ENCODE measurements around the gene DSCAML1.
"Not testable (repeated sequence)": the region's sequence is repeated elsewhere in the genome, so short reads cannot be mapped to it uniquely, and the experiment has no call there.

Gene DSCAML1

GRCh38 chr11:117794772-117795629, 2.0 kb downstream of the DSCAML1 start:
- no peak for DNase-seq (ENCODE audit: low read depth)

DNA sequence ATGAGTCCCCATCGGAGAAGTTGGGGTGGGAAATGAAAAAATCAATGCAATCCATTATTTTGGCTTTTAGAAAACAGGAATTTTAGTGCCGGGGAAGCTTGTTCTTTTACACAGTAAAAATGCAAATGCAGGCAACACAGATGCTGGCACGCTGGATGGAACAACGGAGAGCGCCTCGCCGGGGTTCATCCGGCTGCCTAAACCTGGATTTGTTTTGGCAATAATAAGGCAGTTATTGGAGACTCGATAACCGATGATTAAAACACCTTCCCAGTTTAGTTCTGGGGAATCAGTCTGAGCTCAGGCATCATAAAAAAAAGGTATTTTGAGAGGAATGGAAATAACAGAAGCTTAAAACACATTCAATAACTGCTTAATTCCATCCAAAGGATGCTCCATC, 2.9 kb downstream of the DSCAML1 start:
- no peak for DNase-seq (ENCODE audit: low read depth)

DNA sequence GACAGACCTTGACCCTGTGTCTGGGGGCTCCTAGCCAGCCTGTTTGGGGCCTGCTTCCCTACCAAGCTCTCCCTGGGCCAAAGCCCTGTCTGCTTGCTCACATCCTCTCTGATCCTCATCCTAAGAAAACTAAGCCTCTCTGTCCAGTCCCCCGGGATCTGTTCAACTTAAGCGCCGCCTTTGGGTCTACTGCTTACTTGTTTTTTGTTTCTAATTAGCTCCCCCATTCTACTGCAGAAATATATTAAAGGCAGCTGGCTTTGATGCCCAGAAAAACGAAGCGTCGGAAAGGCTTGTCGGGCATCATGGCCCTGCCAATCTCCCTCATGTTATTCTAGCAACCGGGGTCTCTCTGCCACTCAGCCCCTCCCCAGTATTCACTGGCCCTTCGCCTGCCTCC, 3.4 kb downstream of the DSCAML1 start:
- DNase-seq (ENCODE audit: low read depth) = no peak

DNA sequence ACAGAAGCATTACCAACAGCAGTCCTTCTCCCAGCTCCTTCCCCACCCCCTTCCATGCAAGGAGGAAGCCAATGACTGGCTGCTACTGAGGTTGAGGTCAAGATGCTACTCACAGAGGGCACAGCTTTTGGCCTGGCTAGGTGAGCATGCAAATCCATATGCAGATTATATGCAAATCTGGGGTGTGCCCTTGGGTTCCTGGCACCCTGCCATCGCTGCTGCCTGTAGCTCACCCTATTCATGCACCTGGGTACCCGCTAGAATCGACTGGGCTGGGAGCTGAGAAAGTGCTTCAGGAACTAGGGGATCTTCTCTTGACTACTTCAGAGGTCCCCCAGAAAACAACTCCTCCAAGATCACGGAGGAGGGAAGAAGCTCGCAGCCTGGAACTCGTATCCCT, 4.0 kb downstream of the DSCAML1 start:
- no peak for DNase-seq (ENCODE audit: low read depth)

DNA sequence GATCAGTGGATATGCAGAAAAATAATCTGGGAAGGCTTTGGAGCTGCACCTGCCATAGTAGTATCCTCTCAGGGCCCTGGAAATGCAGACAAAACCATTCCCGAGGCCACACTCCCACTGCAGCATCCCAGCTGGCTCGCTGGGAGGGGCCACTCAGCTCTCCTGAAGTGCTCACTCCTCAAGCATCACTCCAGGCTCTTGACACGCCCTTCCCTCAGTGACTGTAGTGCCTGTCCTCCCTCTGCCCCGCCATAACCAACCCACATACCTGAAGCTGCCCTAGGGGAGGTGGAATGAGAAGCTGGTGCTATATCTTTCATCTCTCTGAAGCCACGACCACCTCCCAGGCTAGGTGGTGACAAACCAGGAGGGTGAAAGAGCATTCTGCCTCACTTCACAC, 4.8 kb downstream of the DSCAML1 start:
- DNase-seq (ENCODE audit: low read depth) = no peak

GRCh38 chr11:117790279-117790678, 6.7 kb downstream of the DSCAML1 start:
- no peak for DNase-seq (ENCODE audit: low read depth)

GRCh38 chr11:117789241-117789640, 7.8 kb downstream of the DSCAML1 start:
- no peak for DNase-seq (ENCODE audit: low read depth)

DNA sequence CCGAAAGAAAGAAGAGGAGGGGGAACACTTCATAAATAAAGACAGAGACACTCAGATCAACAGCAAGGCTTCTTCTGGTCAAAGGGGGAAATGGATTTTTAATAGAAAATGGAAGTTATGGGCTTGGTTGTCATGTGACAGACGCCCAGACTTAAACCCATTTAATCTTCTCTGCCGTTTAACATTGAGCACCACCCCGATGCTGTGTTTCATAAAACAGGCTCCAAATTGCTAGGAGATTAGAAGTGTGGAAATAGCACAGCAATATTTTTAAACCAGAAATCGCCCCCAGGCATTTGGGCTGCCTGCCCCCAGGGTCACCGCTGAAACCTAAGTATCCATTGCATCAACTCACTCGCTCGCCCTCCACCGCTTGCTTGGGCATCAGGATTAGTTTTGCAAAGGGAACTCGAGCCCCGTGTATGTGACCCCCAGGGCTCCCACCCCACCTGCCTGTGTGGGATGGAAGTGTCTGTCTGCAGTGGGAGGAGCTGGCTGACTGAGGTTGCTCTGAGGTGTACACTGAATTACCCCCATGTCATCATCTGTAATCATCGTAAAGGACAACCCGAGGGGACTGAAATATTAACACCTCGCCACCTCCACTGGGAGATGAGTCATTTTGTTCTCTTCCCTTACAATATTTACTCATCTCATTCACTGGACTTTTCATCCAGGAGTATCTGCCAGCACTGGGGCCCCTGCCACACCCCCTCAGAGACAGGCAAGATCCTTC, 10.7 kb downstream of the DSCAML1 start:
- no peak for DNase-seq (ENCODE audit: low read depth)

GRCh38 chr11:117782101-117782500, 14.9 kb downstream of the DSCAML1 start:
- no peak for DNase-seq (ENCODE audit: low read depth)

GRCh38 chr11:117781627-117782026, 15.4 kb downstream of the DSCAML1 start:
- DNase-seq (ENCODE audit: low read depth) = no peak

DNA sequence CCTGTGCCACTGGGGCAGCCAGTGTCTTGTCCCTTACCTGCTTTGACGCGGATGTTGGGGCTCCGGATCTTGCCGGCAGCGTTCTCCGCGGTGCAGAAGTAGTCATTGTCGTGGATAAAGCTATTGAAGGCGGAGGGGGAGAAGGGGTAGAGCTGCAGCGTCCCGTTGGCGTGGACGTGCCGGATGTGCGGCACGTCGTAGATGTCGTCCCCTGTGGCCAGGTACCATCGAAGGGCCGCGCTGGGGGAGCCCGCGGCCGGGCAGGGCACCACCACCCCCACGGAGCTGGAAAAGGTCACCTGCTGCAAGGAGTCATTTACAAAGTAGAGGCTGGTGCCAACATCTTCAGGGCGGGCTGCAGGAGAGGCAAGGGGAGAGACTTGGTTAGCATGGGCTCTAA, 16.6 kb downstream of the DSCAML1 start:
- DNase-seq (ENCODE audit: low read depth) = no peak

GRCh38 chr11:117774553-117774952, 22.5 kb downstream of the DSCAML1 start:
- no peak for DNase-seq (ENCODE audit: low read depth)

- DNase-seq (ENCODE audit: low read depth) = no peak
These were observed 24.7 kb downstream of the DSCAML1 start for GRCh38 chr11:117772360-117772759.

DNA sequence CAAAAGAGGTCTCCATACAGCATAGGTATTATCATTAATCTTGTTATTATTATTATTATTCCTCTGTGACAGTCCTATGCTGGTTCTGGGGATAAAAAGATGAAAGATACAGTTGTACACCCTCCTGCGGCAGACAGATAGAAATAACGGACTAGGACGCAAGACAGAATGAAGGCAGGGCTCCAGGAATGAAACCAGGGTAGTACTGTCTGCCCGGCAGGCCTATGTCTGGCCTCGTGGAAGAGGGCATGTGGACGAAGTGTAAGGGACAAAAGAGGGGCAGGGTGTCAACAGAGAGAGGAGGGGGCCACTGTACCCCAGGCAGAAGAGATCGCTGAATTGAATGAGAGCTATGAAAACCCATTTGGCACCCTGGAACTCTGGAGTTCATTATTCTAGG, 25.2 kb downstream of the DSCAML1 start:
- DNase-seq (ENCODE audit: low read depth) = no peak

DNA sequence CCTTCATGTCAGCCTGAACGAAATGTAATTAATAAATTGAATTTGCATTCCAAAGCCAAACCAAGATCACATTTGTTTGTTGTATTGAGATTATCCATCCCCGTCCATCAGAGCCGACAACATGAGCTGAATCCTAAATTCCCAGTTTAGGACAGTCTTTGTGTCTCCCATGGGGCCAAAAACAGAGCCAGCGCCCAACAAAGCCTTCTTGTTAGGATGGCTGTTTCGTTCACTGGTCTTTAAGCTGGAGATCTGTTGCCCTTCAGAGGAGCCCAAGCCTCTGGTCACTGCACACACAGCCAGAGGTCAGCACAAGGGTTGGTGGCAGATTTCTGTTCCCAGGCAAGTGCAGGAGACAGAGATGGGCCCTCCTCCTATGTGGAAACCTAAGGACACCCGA, 25.8 kb downstream of the DSCAML1 start:
- DNase-seq (ENCODE audit: low read depth) = no peak

DNA sequence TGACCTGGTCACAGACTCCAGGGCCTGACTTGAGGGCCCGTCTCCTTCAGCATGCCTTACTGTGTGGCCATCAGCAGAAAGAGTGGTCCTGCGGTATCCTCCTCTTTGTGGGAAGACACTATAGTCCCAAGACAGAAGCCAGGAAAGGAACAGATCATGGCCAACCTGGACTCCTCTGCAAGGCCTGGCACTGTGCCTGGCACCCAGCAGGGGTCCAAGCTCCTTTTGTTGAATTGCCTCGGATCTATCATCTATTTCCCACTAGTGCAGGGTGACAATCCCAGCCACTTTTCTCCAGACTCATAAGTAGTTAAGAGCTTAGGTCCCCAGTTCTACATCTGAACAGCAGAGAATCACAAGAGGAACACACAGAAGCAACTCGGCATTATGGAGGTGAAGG, 27.0 kb downstream of the DSCAML1 start:
- no peak for DNase-seq (ENCODE audit: low read depth)

DNA sequence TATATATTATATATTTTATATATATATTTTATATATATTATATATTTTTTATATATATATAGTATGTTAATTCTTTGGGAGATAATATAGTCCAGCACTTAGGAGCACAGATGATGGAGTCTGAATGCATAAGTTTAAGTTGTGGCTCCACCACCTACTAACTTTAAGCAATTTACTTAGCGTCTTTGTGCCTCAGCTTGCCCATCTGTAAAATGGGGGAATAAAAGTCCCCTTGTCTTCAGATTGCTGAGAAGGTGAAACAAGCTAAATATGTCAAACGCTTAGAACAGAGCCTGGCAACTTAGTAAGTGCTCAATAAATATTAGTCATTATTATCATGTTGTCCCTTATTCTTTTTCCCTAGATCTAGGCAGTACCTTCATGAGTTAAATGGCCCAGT, 27.5 kb downstream of the DSCAML1 start:
- DNase-seq (ENCODE audit: low read depth) = no peak

DNA sequence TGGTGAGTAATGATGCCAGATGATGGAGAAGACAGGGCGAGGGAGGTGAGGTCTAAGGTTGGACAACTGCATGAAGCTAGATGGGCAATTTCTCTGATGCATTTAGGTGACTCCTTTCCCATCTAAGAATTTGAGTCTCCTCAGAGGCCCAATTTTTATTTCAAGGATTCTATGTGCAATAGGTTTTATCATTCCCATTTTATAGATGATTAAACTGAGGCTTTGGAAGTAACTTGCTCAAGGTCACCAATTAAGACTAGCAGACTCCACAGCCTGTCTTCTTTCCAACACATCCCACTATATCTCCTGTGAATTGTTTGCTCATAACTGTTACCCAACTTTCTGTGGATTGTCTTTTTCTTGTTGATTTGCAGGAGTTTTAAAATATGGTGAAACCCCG, 28.5 kb downstream of the DSCAML1 start:
- no peak for DNase-seq (ENCODE audit: low read depth)

DNA sequence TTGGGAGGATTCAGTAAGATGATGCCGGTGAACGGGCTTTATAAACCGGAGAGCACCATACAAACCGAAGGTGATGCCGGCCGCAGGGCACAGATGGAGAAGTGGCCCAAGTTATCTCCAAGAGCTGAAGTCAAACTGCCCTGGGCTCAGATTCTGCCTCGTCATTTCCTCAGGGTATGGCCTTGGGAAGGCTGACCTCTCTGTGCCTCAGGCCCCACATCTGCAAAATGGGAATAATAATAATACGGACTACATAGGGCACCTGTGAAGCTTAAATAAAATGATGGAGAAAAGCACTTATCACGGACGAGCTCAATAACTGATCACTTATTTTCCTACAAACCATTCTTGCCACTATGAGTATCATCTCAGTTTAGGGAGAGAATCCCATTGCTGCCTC, 29.9 kb downstream of the DSCAML1 start:
- DNase-seq (ENCODE audit: low read depth) = no peak

- DNase-seq (ENCODE audit: low read depth) = no peak
These were observed 30.4 kb downstream of the DSCAML1 start for GRCh38 chr11:117766576-117766975.

- no peak for DNase-seq (ENCODE audit: low read depth)
These were observed 31.0 kb downstream of the DSCAML1 start for GRCh38 chr11:117766026-117766425.

DNA sequence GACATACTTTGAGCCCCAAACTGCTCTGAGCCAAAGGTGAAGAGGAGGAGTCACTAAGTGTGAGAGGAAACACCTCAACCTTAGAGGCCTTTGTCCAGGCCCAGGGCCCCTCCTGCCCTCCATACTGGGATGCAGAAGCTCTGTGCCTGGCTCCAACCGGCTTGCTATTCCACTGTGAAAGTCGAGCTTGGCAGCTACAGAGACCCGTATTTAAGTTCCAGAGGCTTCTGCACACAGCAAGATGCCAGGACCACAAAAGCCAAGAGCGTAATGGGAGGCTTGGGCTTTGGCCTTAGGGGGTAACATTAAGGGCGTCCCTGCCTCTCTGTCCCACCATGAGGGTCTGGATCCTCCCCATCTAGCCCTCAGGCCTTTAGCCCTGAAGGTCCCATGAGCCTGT, 31.9 kb downstream of the DSCAML1 start:
- no peak for DNase-seq (ENCODE audit: low read depth)

DNA sequence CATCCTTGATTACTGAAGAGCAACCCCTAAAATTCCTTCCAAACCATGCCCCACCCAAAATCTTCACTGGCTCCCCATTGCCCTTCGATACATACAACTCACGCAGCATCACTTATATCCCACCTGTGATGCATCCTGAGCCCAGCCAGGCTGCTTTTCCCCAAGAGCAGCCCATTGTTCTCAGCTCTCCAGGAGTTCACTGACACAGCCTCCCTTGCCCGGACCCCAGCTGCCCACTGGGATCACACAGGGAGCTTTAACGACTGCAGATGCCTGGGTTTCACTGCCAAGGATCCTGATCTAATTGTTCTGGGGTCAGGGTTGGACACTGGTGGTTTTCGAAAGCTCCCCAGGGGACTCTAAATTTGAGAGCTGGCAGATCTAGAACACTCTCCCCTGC, 33.6 kb downstream of the DSCAML1 start:
- not testable (repeated sequence) for DNase-seq (ENCODE audit: low read depth)

GRCh38 chr11:117761993-117762392, 35.0 kb downstream of the DSCAML1 start:
- no peak for DNase-seq (ENCODE audit: low read depth)

Measured in GM04504 (cell line).